ENCODE results near the gene FAF1.

Gene FAF1

DNA sequence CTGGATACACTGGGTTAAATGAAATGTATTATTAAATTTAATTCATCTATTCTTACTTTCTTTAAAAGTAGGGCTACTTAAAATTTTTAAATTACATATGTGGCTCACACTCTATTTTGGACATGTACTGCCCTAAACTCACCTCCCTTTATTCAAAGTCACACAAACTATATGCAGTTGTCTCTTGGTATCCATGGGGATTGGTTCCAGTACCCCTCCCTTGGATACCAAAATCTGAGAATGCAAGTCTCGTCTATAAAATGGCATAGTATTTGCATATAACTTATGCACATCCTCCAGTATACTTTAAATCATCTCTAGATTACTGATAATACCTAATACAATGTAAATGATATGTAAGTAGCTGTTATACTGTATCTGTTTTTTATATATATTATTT lies 57.6 kb downstream of the FAF1 start:
- no peak for TF ChIP-seq EZH2phosphoT487 (IDR thresholded peaks at IDR 0.05; ENCODE audit: low read depth)
- TF ChIP-seq, protein P1, sequence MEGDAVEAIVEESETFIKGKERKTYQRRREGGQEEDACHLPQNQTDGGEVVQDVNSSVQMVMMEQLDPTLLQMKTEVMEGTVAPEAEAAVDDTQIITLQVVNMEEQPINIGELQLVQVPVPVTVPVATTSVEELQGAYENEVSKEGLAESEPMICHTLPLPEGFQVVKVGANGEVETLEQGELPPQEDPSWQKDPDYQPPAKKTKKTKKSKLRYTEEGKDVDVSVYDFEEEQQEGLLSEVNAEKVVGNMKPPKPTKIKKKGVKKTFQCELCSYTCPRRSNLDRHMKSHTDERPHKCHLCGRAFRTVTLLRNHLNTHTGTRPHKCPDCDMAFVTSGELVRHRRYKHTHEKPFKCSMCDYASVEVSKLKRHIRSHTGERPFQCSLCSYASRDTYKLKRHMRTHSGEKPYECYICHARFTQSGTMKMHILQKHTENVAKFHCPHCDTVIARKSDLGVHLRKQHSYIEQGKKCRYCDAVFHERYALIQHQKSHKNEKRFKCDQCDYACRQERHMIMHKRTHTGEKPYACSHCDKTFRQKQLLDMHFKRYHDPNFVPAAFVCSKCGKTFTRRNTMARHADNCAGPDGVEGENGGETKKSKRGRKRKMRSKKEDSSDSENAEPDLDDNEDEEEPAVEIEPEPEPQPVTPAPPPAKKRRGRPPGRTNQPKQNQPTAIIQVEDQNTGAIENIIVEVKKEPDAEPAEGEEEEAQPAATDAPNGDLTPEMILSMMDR (IDR thresholded peaks at IDR 0.05; ENCODE audit: low read depth, low read length) = no peak
- no peak overlapping the region for H3K4me2 ChIP-seq (ENCODE audit: low read length)
- H3K36me3 ChIP-seq (replicated peaks; ENCODE audit: low read depth, low read length) = no peaks in the 10 kb centered on the region
- H3K9me3 ChIP-seq (ENCODE audit: insufficient read depth, low read length) = no peaks in the 10 kb centered on the region
- no peaks in the 10 kb centered on the region for H3K4me1 ChIP-seq (ENCODE audit: low read length)
- H3K79me2 ChIP-seq (ENCODE audit: low read length) = no peaks in the 10 kb centered on the region
- no peaks in the 10 kb centered on the region for H3K27me3 ChIP-seq (ENCODE audit: low read depth, low read length)
- no peak overlapping the region for H3K27ac ChIP-seq (ENCODE audit: low read length)
- H4K20me1 ChIP-seq (ENCODE audit: insufficient read depth, low read length) = no peaks in the 10 kb centered on the region
- no peak overlapping the region for H3K9ac ChIP-seq (ENCODE audit: low read length)
- no peak overlapping the region for H3K4me3 ChIP-seq (ENCODE audit: low read length)
- H2AFZ ChIP-seq (ENCODE audit: low read depth, low read length) = no peak overlapping the region

DNA sequence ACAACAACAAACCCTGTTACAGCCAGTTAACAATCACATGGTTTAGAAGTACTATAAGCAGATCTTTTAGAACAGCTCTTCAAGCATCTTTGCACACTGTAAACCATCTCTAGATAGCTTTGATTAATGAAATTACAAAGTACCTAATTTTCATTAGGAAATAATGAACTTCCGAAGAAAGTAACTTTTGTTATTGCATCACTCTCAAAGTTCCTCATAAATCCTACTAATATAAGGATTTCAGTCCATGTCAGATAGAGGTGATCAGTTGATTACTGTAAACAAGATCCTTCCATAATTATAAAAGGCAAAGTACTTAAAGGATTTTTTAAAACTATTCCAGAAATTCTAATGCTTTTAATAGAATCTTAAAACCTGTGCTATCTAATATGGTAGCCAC lies 58.2 kb downstream of the FAF1 start:
- Histone ChIP-seq H3K9ac (ENCODE audit: low read length) (no peak overlapping the region), H3K27ac (ENCODE audit: low read length) (no peak overlapping the region), H3K27me3 (ENCODE audit: low read depth, low read length) (no peaks in the 10 kb centered on the region), H3K4me1 (ENCODE audit: low read length) (no peaks in the 10 kb centered on the region), H4K20me1 (ENCODE audit: insufficient read depth, low read length) (no peaks in the 10 kb centered on the region), H2AFZ (ENCODE audit: low read depth, low read length) (no peak overlapping the region), H3K4me3 (ENCODE audit: low read length) (no peak overlapping the region), H3K4me2 (ENCODE audit: low read length) (no peak overlapping the region), H3K9me3 (ENCODE audit: insufficient read depth, low read length) (no peaks in the 10 kb centered on the region), H3K79me2 (ENCODE audit: low read length) (no peaks in the 10 kb centered on the region), H3K36me3 (replicated peaks; ENCODE audit: low read depth, low read length) (no peaks in the 10 kb centered on the region)
- TF ChIP-seq EZH2phosphoT487 (IDR thresholded peaks at IDR 0.05; ENCODE audit: low read depth) = no peak
- TF ChIP-seq, protein P1 (IDR thresholded peaks at IDR 0.05; ENCODE audit: low read depth, low read length) = no peak

DNA sequence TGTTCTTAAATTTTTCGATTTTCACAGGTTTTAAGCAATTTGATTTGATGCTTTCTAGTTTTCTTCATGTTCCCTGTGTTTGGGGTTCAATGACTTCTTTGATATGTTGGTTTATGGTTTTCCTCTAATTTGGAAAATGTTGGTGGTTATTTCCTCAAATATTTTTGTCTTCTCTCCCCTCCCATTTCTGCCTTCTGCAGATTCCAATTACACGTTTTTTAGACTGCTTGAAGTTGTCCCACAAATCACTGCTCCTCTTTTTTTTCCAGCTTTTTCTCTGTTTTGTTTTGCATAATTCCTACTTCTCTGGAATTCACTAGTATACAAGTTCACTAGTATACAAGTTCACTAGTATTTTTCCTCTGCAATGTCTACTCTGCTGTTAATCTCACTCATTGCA lies 61.3 kb downstream of the FAF1 start:
- H3K27ac ChIP-seq (ENCODE audit: low read length) = no peak overlapping the region
- no peaks in the 10 kb centered on the region for H3K4me1 ChIP-seq (ENCODE audit: low read length)
- H2AFZ ChIP-seq (ENCODE audit: low read depth, low read length) = no peak overlapping the region
- H3K79me2 ChIP-seq (ENCODE audit: low read length) = peaks cover 9% of the 10 kb centered on the region
- H4K20me1 ChIP-seq (ENCODE audit: insufficient read depth, low read length) = no peaks in the 10 kb centered on the region
- H3K27me3 ChIP-seq (ENCODE audit: low read depth, low read length) = no peaks in the 10 kb centered on the region
- no peak overlapping the region for H3K9ac ChIP-seq (ENCODE audit: low read length)
- no peak overlapping the region for H3K4me2 ChIP-seq (ENCODE audit: low read length)
- no peaks in the 10 kb centered on the region for H3K9me3 ChIP-seq (ENCODE audit: insufficient read depth, low read length)
- H3K36me3 ChIP-seq (replicated peaks; ENCODE audit: low read depth, low read length) = no peaks in the 10 kb centered on the region
- TF ChIP-seq, protein P1 (IDR thresholded peaks at IDR 0.05; ENCODE audit: low read depth, low read length) = no peak
- no peak for TF ChIP-seq EZH2phosphoT487 (IDR thresholded peaks at IDR 0.05; ENCODE audit: low read depth)
- H3K4me3 ChIP-seq (ENCODE audit: low read length) = no peak overlapping the region

DNA sequence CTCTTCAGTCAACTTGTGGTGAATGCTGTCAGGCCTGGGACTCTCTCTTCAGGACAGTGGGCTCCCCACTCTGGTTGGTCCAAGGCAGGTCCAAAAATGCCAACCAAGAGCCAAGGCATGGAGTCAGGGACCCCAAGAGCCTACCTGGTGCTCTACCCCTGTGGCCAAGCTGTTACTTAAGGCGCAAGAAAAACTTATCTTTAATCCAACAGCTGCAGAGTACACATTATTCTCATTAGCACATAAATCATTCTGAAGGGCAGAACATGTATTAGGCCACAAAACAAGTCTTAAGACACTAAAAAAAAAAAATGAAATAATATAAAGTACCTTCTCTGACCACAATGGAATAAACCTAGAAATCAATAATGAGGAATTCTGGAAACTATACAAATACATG lies 65.7 kb downstream of the FAF1 start:
- Histone ChIP-seq H3K9me3 (ENCODE audit: insufficient read depth, low read length) (no peaks in the 10 kb centered on the region), H4K20me1 (ENCODE audit: insufficient read depth, low read length) (no peaks in the 10 kb centered on the region), H3K27ac (ENCODE audit: low read length) (no peak overlapping the region), H3K27me3 (ENCODE audit: low read depth, low read length) (no peaks in the 10 kb centered on the region), H2AFZ (ENCODE audit: low read depth, low read length) (no peak overlapping the region), H3K4me3 (ENCODE audit: low read length) (no peak overlapping the region), H3K79me2 (ENCODE audit: low read length) (peaks cover 9% of the 10 kb centered on the region), H3K9ac (ENCODE audit: low read length) (no peak overlapping the region), H3K36me3 (replicated peaks; ENCODE audit: low read depth, low read length) (no peaks in the 10 kb centered on the region), H3K4me1 (ENCODE audit: low read length) (no peaks in the 10 kb centered on the region), H3K4me2 (ENCODE audit: low read length) (no peak overlapping the region)
- TF ChIP-seq EZH2phosphoT487 (IDR thresholded peaks at IDR 0.05; ENCODE audit: low read depth) = no peak
- TF ChIP-seq, protein P1 (IDR thresholded peaks at IDR 0.05; ENCODE audit: low read depth, low read length) = no peak

Measured in OCI-LY3 (cell line).